ENCODE data around the gene NUDCD3. TPM values are rescaled to one million over a fixed set of nuclear protein-coding genes. Genes with fewer than 3 reads are reported as not detected.

NUDCD3 gene
- total RNA-seq, 1 donor from 2014 or later, result 35.4 TPM

DNA sequence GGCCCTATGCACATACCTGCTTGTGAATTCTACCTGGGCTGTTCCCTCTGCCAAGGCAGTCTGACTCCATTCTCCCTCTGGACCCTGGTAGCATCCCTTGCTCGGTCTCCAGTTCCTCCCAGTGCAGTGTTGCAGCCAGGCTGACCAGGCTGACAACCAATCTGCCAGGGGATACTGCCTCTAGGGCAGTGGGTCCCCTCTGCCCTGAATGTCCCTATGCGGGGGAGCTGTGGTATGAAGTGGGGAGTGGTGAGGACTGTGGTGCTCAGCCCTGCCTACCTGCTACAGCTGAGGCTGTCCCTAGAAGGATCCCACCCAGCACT lies 117.1 kb downstream of the NUDCD3 start:
- DNase-seq (ENCODE audit: low spot score), result no peak
- Histone ChIP-seq H3K27ac (no peak overlapping the region), H3K9ac (no peak overlapping the region), H3K27me3 (peaks cover 14% of the 10 kb centered on the region), H3K36me3 (no peaks in the 10 kb centered on the region), H3K9me3 (ENCODE audit: low read depth) (no peaks in the 10 kb centered on the region), H3F3A (ENCODE audit: low read depth) (no peaks in the 10 kb centered on the region), H2AFZ (replicated peaks) (no peak overlapping the region), H3K79me2 (ENCODE audit: low read depth) (no peaks in the 10 kb centered on the region), H4K20me1 (ENCODE audit: low read depth) (no peaks in the 10 kb centered on the region), H3K4me1 (no peaks in the 10 kb centered on the region), H3K4me2 (no peak overlapping the region), H3K4me3 (no peak overlapping the region)
- TF ChIP-seq, protein P1, sequence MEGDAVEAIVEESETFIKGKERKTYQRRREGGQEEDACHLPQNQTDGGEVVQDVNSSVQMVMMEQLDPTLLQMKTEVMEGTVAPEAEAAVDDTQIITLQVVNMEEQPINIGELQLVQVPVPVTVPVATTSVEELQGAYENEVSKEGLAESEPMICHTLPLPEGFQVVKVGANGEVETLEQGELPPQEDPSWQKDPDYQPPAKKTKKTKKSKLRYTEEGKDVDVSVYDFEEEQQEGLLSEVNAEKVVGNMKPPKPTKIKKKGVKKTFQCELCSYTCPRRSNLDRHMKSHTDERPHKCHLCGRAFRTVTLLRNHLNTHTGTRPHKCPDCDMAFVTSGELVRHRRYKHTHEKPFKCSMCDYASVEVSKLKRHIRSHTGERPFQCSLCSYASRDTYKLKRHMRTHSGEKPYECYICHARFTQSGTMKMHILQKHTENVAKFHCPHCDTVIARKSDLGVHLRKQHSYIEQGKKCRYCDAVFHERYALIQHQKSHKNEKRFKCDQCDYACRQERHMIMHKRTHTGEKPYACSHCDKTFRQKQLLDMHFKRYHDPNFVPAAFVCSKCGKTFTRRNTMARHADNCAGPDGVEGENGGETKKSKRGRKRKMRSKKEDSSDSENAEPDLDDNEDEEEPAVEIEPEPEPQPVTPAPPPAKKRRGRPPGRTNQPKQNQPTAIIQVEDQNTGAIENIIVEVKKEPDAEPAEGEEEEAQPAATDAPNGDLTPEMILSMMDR (IDR thresholded peaks at IDR 0.05), result no peak
- TF ChIP-seq EZH2phosphoT487 (IDR thresholded peaks at IDR 0.05) (no peak), EZH2 (IDR thresholded peaks at IDR 0.05) (no peak)
- H3K27ac Mint-ChIP-seq, result no peak overlapping the region
- H3K4me3 Mint-ChIP-seq, result no peak overlapping the region
- no peaks in the 10 kb centered on the region for H3K9me3 Mint-ChIP-seq
- H3K27me3 Mint-ChIP-seq (ENCODE audit: insufficient read depth, low read depth), result peaks cover 7% of the 10 kb centered on the region
- H3K4me1 Mint-ChIP-seq, result no peaks in the 10 kb centered on the region
- H3K36me3 Mint-ChIP-seq, result no peaks in the 10 kb centered on the region

DNA sequence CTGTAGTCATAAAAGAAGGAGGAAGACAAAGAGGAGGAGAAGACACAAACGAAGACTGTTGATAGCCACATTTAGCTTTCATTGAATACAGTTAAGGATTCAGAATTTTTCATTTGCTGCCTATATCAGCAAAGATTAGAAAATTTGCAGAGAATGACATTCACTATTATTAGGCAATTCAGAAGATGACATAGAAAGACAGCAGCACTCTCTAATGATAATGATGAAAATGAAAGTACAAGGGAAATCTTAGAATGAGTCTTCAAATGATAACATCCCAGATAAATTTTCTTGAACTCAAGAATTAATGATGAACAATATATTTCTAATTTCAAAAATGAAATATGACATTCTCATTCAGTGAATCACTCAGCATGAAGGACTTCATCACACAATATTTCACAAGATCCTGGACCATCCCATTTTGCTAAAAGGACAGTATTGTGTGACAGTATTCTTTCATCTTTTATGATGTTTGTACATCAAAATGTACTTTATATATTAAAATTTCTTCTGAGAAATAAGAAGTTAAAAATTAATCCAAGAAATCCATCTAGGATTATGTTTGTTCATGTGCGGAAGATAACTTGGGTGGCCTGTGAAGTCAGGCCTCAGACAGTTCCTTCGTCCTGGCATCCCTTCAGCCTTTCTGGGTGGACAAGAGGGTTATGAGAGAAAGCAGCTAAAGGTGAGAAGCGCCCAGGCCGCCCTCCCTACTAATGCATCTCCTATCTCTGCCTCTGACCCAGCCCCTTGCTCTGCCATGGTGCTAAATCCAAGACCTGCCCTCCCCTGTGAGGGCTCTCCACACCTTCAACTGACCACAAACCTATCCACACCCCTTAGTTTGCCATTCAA lies 117.7 kb downstream of the NUDCD3 start:
- no peaks in the 10 kb centered on the region for H3K36me3 ChIP-seq
- peaks cover 7% of the 10 kb centered on the region for H3K27me3 Mint-ChIP-seq (ENCODE audit: insufficient read depth, low read depth)

DNA sequence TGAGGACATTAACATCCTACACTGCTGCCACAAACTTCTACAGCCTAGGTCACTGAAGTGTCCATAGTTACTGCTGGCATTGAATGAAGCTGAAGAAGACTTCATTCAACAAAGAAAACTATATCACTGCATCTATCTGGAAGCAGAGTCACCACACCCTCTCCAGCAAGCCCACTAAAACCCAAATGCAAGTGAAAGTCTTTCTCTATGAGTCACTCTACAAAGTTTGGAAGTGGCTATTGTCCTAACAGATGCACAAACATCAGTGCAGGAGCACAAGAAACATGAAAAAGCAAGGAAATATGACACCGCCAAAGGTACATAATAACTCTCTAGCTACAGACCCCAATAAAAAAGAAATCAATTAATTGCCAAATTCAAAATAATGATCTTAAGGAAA lies 121.6 kb downstream of the NUDCD3 start:
- no peaks in the 10 kb centered on the region for H3K9me3 ChIP-seq (ENCODE audit: low read depth)
- DNase-seq (ENCODE audit: low spot score), result no peak
- no peak overlapping the region for H3K4me3 ChIP-seq
- no peak overlapping the region for H3K9ac ChIP-seq
- H3K36me3 Mint-ChIP-seq, result no peaks in the 10 kb centered on the region
- TF ChIP-seq, protein P1 (IDR thresholded peaks at IDR 0.05), result no peak
- TF ChIP-seq EZH2phosphoT487 (IDR thresholded peaks at IDR 0.05) (no peak), EZH2 (IDR thresholded peaks at IDR 0.05) (no peak)
- H3K27ac Mint-ChIP-seq, result no peak overlapping the region
- H3K79me2 ChIP-seq (ENCODE audit: low read depth), result no peaks in the 10 kb centered on the region
- H3K4me1 Mint-ChIP-seq, result no peaks in the 10 kb centered on the region
- no peaks in the 10 kb centered on the region for H3K27me3 Mint-ChIP-seq (ENCODE audit: insufficient read depth, low read depth)
- no peaks in the 10 kb centered on the region for H3K4me1 ChIP-seq
- H3K4me2 ChIP-seq, result no peak overlapping the region
- no peak overlapping the region for H2AFZ ChIP-seq (replicated peaks)
- no peak overlapping the region for H3K4me3 Mint-ChIP-seq
- no peaks in the 10 kb centered on the region for H4K20me1 ChIP-seq (ENCODE audit: low read depth)
- peaks cover 14% of the 10 kb centered on the region for H3K27me3 ChIP-seq
- no peaks in the 10 kb centered on the region for H3K9me3 Mint-ChIP-seq
- H3F3A ChIP-seq (ENCODE audit: low read depth), result no peaks in the 10 kb centered on the region
- H3K27ac ChIP-seq, result no peak overlapping the region
- no peaks in the 10 kb centered on the region for H3K36me3 ChIP-seq

More for the DNA sequence above, 117.7 kb downstream of the NUDCD3 start:
- H3K4me3 ChIP-seq, result no peak overlapping the region
- no peak for DNase-seq (ENCODE audit: low spot score)
- no peaks in the 10 kb centered on the region for H4K20me1 ChIP-seq (ENCODE audit: low read depth)
- no peak overlapping the region for H3K4me2 ChIP-seq
- no peaks in the 10 kb centered on the region for H3K9me3 ChIP-seq (ENCODE audit: low read depth)
- H3K27ac ChIP-seq, result no peak overlapping the region
- no peak overlapping the region for H3K4me3 Mint-ChIP-seq
- no peaks in the 10 kb centered on the region for H3K36me3 Mint-ChIP-seq
- no peak overlapping the region for H2AFZ ChIP-seq (replicated peaks)
- TF ChIP-seq, protein P1 (IDR thresholded peaks at IDR 0.05), result no peak
- TF ChIP-seq EZH2phosphoT487 (IDR thresholded peaks at IDR 0.05) (no peak), EZH2 (IDR thresholded peaks at IDR 0.05) (no peak)
- no peak overlapping the region for H3K27ac Mint-ChIP-seq
- H3K79me2 ChIP-seq (ENCODE audit: low read depth), result no peaks in the 10 kb centered on the region
- no peak overlapping the region for H3K9ac ChIP-seq
- no peaks in the 10 kb centered on the region for H3K4me1 ChIP-seq
- H3K4me1 Mint-ChIP-seq, result no peaks in the 10 kb centered on the region
- H3F3A ChIP-seq (ENCODE audit: low read depth), result no peaks in the 10 kb centered on the region
- peaks cover 14% of the 10 kb centered on the region for H3K27me3 ChIP-seq
- H3K9me3 Mint-ChIP-seq, result no peaks in the 10 kb centered on the region
